DMS 273 (cell line): ENCODE results near the gene NCOR1.
A peak's percentile ranks its signal among the peaks of the same experiment; 100 is the strongest.
"Not testable (repeated sequence)": the region's sequence is repeated elsewhere in the genome, so short reads cannot be mapped to it uniquely, and the experiment has no call there.

ENCODE experiments used
- DNase-seq: peaks from one replicate; lab custom pipeline; 2025; ENCODE audit not compliant: unreplicated experiment; lab: John Stamatoyannopoulos, UW

The NCOR1 gene

GRCh38 chr17:16215273-16215964 is at the start of gene NCOR1:
Gene NCOR1 (minus strand): TSS chr17:16215534. CDS start chr17:16194569, 20,965 bp downstream.
- peak; percentile 96 for DNase-seq

- DNase-seq = no peak
Measured at GRCh38 chr17:16262201-16262600, 46.9 kb upstream of the NCOR1 start.

GRCh38 chr17:16261049-16261448 is 45.7 kb upstream of the NCOR1 start:
- no peak for DNase-seq

GRCh38 chr17:16259926-16260325 is 44.6 kb upstream of the NCOR1 start:
- DNase-seq = no peak

- DNase-seq = no peak
Measured at GRCh38 chr17:16258901-16259300, 43.6 kb upstream of the NCOR1 start.

GRCh38 chr17:16255481-16255921 is 40.2 kb upstream of the NCOR1 start:
- no peak for DNase-seq

GRCh38 chr17:16254773-16255400 is 39.6 kb upstream of the NCOR1 start:
- no peak for DNase-seq

- DNase-seq = no peak
Measured at GRCh38 chr17:16251556-16251955, 36.2 kb upstream of the NCOR1 start.

GRCh38 chr17:16251043-16251442 is 35.7 kb upstream of the NCOR1 start:
- DNase-seq = no peak

GRCh38 chr17:16250635-16251034 is 35.3 kb upstream of the NCOR1 start:
- no peak for DNase-seq

- no peak for DNase-seq
Measured at GRCh38 chr17:16247586-16247984, 32.3 kb upstream of the NCOR1 start.

- DNase-seq = no peak
Measured at GRCh38 chr17:16243801-16244567, 28.6 kb upstream of the NCOR1 start.

- no peak for DNase-seq
Measured at GRCh38 chr17:16243385-16243784, 28.1 kb upstream of the NCOR1 start.

GRCh38 chr17:16241906-16242399 is 26.6 kb upstream of the NCOR1 start:
- no peak for DNase-seq

- no peak for DNase-seq
Measured at GRCh38 chr17:16239931-16240330, 24.6 kb upstream of the NCOR1 start.

- no peak for DNase-seq
Measured at GRCh38 chr17:16232391-16232790, 17.1 kb upstream of the NCOR1 start.

GRCh38 chr17:16229912-16230561 is 14.7 kb upstream of the NCOR1 start:
- DNase-seq = not testable (repeated sequence)

GRCh38 chr17:16222406-16222805 is 7.1 kb upstream of the NCOR1 start:
- no peak for DNase-seq

- peak; percentile 95 for DNase-seq
Measured at GRCh38 chr17:16217002-16217635, 1.8 kb upstream of the NCOR1 start, which contains the start of gene PIGL. Gene PIGL (plus strand): TSS chr17:16217210. CDS start chr17:16217227, 17 bp downstream.

GRCh38 chr17:16216341-16217001 is 1.1 kb upstream of the NCOR1 start:
- not testable (repeated sequence) for DNase-seq
